K562 (cell line): ENCODE measurements around the gene COA3. TPM values are rescaled to one million over a fixed set of nuclear protein-coding genes. Genes with fewer than 3 reads are reported as not detected.
A peak's percentile ranks its signal among the peaks of the same experiment; 100 is the strongest.

ENCODE experiments used
- ATAC-seq: fragments of 200-7000 bp; cut with Tn5 transposase; 3 replicates; pipeline ENCODE4 v1.9.1; 2020; ENCODE audit warnings: moderate library complexity
- BruUV-seq: library from RNA; stranded (reverse); fragments of 400-500 nt; replicated peaks from 2 replicates; lab custom pipeline; 2021; lab: Mats Ljungman, UMichigan
- CTCF ChIA-PET: fragments of 300-600 bp; formaldehyde crosslinking; extraction: SDS; loops from one replicate; lab custom pipeline; 2021; ENCODE audit warnings: low intra/inter-chr PET ratio; lab: Yijun Ruan, JAX
- POLR2A ChIA-PET: fragments of 300-600, 350-650 bp; sonication (Branson Sonifier 250); formaldehyde crosslinking; extraction: SDS; loops from one replicate; lab custom pipeline; 2021; ENCODE audit warnings: antibody characterized with exemption, inconsistent platforms; lab: Yijun Ruan, JAX
- DNase-seq, 4 experiments: peaks; one replicate each; pipeline versions ENCODE4 v3.0.0 to v3.0.0-alpha.2; 2011 to 2018; ENCODE audit warnings: low spot score in 3 of 4, mixed read lengths in 3 of 4; ENCODE audit errors: extremely low read depth in 1 of 4
- FAIRE-seq: peaks from 2 replicates; lab custom pipeline; 2011; peaks lifted over from hg19 to GRCh38; lab: Jason Lieb, UNC
- H2AFZ ChIP-seq: 2 replicates; pipeline ENCODE4 v1.6.0; 2011; ENCODE audit warnings: low read depth, low read length, control low read depth, inconsistent platforms
- H3K27ac ChIP-seq: fragments of 200-600 bp; 3 replicates; pipeline ENCODE4 v1.8.0; 2011; ENCODE audit warnings: low read depth, mild to moderate bottlenecking, control low read depth, inconsistent platforms, low read length, moderate library complexity, mixed read lengths; ENCODE audit errors: extremely low read depth
- H3K27me3 ChIP-seq, 2 experiments: fragments of 300-600 bp in 1 of 2; 2 replicates in 1 of 2; 3 replicates in 1 of 2; pipeline versions ENCODE4 v1.6.0 to v1.8.0; 2011; ENCODE audit warnings: inconsistent platforms in 2 of 2, low read length in 2 of 2, mild to moderate bottlenecking in 1 of 2, mixed read lengths in 1 of 2, moderate library complexity in 1 of 2; ENCODE audit not compliant: control insufficient read depth in 2 of 2, insufficient read depth in 2 of 2
- H3K36me3 ChIP-seq: fragments of 300-600 bp; 3 replicates; pipeline ENCODE4 v1.8.0; 2011; ENCODE audit warnings: mild to moderate bottlenecking, low read length, inconsistent platforms; ENCODE audit not compliant: control insufficient read depth, insufficient read depth
- H3K4me1 ChIP-seq, 2 experiments: fragments of 200-600 bp in 1 of 2; replicated peaks in 1 of 2; 2 replicates in 1 of 2; 3 replicates in 1 of 2; pipeline versions ENCODE4 v1.5.1 to v1.8.0; 2011; ENCODE audit warnings: inconsistent platforms in 2 of 2, low read length in 2 of 2, mild to moderate bottlenecking in 1 of 2, mixed read lengths in 1 of 2, moderate library complexity in 1 of 2; ENCODE audit not compliant: control insufficient read depth in 2 of 2, insufficient read depth in 2 of 2
- H3K4me2 ChIP-seq: 2 replicates; pipeline ENCODE4 v1.6.1; 2011; ENCODE audit warnings: low read length, control low read depth, inconsistent platforms, mixed read lengths; ENCODE audit not compliant: insufficient read depth
- H3K4me3 ChIP-seq: fragments of 200-600 bp; sonication (generic), shearing (Covaris generic); 2 replicates; pipeline ENCODE4 v1.5.1; 2016; ENCODE audit warnings: control low read depth, inconsistent platforms
- H3K79me2 ChIP-seq: fragments of 200-600 bp; 3 replicates; pipeline ENCODE4 v1.8.0; 2011; ENCODE audit warnings: low read length, inconsistent platforms; ENCODE audit not compliant: control insufficient read depth, insufficient read depth
- H3K9ac ChIP-seq, 2 experiments: 2 replicates each; pipeline versions ENCODE4 v1.6.0 to v1.6.1; 2011; ENCODE audit warnings: low read depth in 2 of 2, low read length in 2 of 2, control low read depth in 1 of 2, inconsistent platforms in 1 of 2, mild to moderate bottlenecking in 1 of 2, mixed read lengths in 1 of 2; ENCODE audit not compliant: insufficient read depth in 1 of 2
- H3K9me1 ChIP-seq: one replicate; pipeline ENCODE4 v1.6.0; 2011; ENCODE audit warnings: inconsistent platforms, mild to moderate bottlenecking, low read length, moderate library complexity; ENCODE audit not compliant: control insufficient read depth, insufficient read depth
- H3K9me3 ChIP-seq: replicated peaks from 2 replicates; pipeline ENCODE4 v1.5.1; 2011; ENCODE audit warnings: low read depth, low read length, inconsistent platforms; ENCODE audit not compliant: control insufficient read depth, insufficient read depth
- H4K20me1 ChIP-seq: replicated peaks from 2 replicates; pipeline ENCODE4 v1.6.1; 2011; ENCODE audit warnings: low read length, inconsistent platforms, mixed read lengths; ENCODE audit not compliant: control insufficient read depth, insufficient read depth
- CBFA2T3 ChIP-seq: fragments of 450-650 bp; IDR thresholded peaks from 2 replicates; pipeline ENCODE4 v1.6.1; 2017
- MYNN ChIP-seq, 2 experiments: sonication (generic); formaldehyde crosslinking in 1 of 2; IDR thresholded peaks; 2 replicates each; pipeline versions ENCODE4 v1.5.0 to v1.6.1; 2016 to 2020; ENCODE audit warnings: antibody characterized with exemption in 1 of 2, missing genetic modification reagents in 1 of 2
- RBM25 ChIP-seq: fragments of 200-400 bp; formaldehyde crosslinking; IDR thresholded peaks from 2 replicates; pipeline ENCODE4 v1.6.1; 2018; ENCODE audit warnings: low read length, low read depth, moderate library complexity; ENCODE audit not compliant: severe bottlenecking
- ZBTB7A ChIP-seq: IDR thresholded peaks from 2 replicates; pipeline ENCODE4 v1.6.1; 2011; ENCODE audit warnings: low read depth, mild to moderate bottlenecking, low read length, moderate library complexity, borderline replicate concordance; ENCODE audit not compliant: control insufficient read depth
- ZKSCAN3 ChIP-seq: fragments of 250-450 bp; sonication (Bioruptor Pico); IDR thresholded peaks from 2 replicates; pipeline ENCODE4 v1.4.0; 2020
- ZNF324 ChIP-seq: fragments of 250-450 bp; sonication (Bioruptor Pico); IDR thresholded peaks from 2 replicates; pipeline ENCODE4 v1.4.0; 2020; ENCODE audit warnings: mild to moderate bottlenecking
- WGBS: fragments of 100-300 bp; shearing (Covaris generic); methylation state at CpG from one replicate; pipeline ENCODE4 v1.1.6; 2016; ENCODE audit warnings: low coverage, mixed read lengths; ENCODE audit not compliant: insufficient coverage; ENCODE audit errors: missing lambda C conversion rate; 5-methylcytosine and 5-hydroxymethylcytosine counted together
- in situ Hi-C: fragments of 300-500 bp; cut with MboI; formaldehyde crosslinking; loops from 4 replicates; pipeline ENCODE4 v1.15.0; 2018; ENCODE audit warnings: inconsistent platforms, mixed read lengths
- intact Hi-C: fragments of 100-400 bp; cut with micrococcal nuclease; formaldehyde crosslinking; loops from 2 replicates; pipeline ENCODE4 v1.14.2; 2022
- polyA plus RNA-seq, 8 experiments: library from polyadenylated mRNA; depleted of rRNA in 4 of 8; stranded (reverse) in 5 of 8; unstranded in 3 of 8; fragments of >200 nt; fragmentation: Nextera tagmentation in 2 of 8; fragmentation: Illumina TruSeq in 1 of 8; extraction: Ambion mirVana in 2 of 8; extraction: Trizol in 1 of 8; gene quantifications; 2 replicates each; pipeline versions ENCODE4 v1.2.1 to v1.2.3, GENCODE V29; 2011 to 2014; ENCODE audit warnings: inconsistent platforms in 1 of 8, missing spikeins in 1 of 8
- total RNA-seq, 7 experiments: library from RNA; depleted of rRNA in 6 of 7; stranded (reverse); fragments of >200 nt in 6 of 7; fragmentation: Illumina TruSeq in 2 of 7; extraction: Trizol in 2 of 7; gene quantifications; 2 replicates each; pipeline versions ENCODE4 v1.2.1 to v1.2.3, GENCODE V29; 2011 to 2021; ENCODE audit warnings: low replicate concordance in 1 of 7
- TF ChIP-seq, protein P1 (sequence below): IDR thresholded peaks from 2 replicates; pipeline ENCODE4 v1.6.1; 2011; ENCODE audit warnings: borderline replicate concordance, low read depth, mild to moderate bottlenecking, moderate library complexity, low read length; ENCODE audit not compliant: insufficient read depth, poor library complexity, severe bottlenecking

Gene COA3
- total and polyA plus RNA-seq, 9 of the 15 experiments (the other 6 are each of a cell fraction or from before 2014, with no cell fraction given), result 49.6 to 153 (median 61.4) TPM

DNA sequence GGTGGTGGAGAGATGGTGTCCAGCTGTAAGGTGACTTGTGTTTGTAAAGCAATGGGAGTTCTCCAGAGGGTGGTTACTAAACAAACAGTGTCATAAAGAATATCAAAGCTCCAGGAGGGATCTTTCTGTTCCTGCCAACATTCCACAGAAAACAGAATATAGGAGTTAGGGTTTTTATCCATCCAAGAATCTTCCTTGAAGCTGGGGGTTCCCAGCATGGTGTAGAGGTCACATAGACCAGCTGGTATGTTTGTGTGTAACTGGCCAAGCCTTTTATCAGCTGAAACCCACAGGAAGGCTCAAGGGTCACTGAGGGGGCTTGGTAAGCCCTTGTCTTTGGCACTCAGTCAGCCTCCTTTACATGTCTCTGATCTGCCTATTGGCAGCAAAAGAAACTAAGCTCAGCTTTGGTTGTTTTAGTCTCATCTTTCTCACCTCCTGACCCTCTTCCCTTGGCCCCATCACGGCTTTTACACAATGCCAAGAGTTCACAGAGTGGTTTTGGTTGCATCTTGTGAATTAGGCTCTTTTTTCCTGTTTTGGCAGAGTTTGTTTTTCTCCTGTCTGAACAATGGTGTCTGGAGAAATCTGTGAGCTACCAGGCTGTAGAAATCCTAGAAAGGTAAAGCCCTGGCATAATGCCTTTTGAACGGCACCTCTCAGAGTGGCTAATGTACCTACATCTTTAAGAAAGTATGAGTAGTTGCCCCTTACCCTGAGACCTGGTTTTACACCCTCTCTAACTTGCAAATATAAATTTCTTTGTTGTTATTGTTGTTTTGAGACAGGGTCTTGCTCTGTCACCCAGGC is 4.8 kb upstream of the COA3 start:
- DNase-seq, result no peak
- Histone ChIP-seq H3K4me1 (peaks cover 10 to 11% of the 10 kb centered on the region in 2 experiments; a peak in 4 of 5 replicates), H3K9me3 (no peaks in the 10 kb centered on the region), H3K4me3 (no peak overlapping the region), H3K27me3 (no peaks in the 10 kb centered on the region), H3K4me2 (no peak overlapping the region), H2AFZ (peak overlapping the region; percentile 22), H3K9ac (peak overlapping the region in 1 of 2 experiments; percentile 48; a peak in 1 of 4 replicates), H3K36me3 (no peaks in the 10 kb centered on the region), H3K9me1 (no peaks in the 10 kb centered on the region), H3K27ac (no peak overlapping the region), H3K79me2 (peaks cover 2% of the 10 kb centered on the region; the same call in 2 of the 3 replicates), H4K20me1 (no peaks in the 10 kb centered on the region)
- FAIRE-seq, result peak; percentile 32
- CTCF ChIA-PET, result no interaction called here
- 54% methylated on average over 2 of the region's 2 CpGs for WGBS
- in situ Hi-C loops (no loop called here), intact Hi-C loops (no loop called here)
- TF ChIP-seq ZBTB7A, result peak; percentile 45; the same call in 1 of the 2 replicates
- TF ChIP-seq ZKSCAN3 (CRISPR knock-in tag), result no peak
- TF ChIP-seq CBFA2T3, result 0 out of 2 replicates have a peak, but pooled peaks have one; percentile 5
- no peak for TF ChIP-seq ZNF324 (CRISPR knock-in tag)
- no TSS peak for BruUV-seq
- POLR2A ChIA-PET, result interaction anchor here (1.0 to 2.3 kb wide), 7 partner anchors 12 to 195 kb away, joined by 3 to 7 read pairs (median 4); partner anchors contain the start of genes BECN1, RPL27 and WNK4
- ATAC-seq, result no peak

DNA sequence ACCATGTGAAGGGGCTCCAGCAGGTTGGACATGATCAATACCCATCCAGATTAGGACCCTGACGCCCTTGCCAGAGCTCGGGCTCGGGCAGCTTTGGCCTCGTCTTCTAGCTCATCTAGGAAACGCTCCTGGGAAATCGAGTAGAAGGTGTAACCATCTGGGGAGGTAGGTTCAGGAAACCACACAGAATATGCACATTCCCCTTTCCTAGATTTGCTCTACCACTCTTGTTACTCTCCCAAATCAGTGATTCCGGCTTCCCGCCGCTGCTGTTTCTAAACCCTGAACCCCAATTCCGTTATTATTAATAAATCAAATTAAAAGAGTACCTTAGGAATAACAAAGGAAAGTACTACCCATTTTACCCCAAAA is 507 bp downstream of the COA3 start:
- ChIA-PET POLR2A (interaction anchor here (0.6 to 6.4 kb wide), 9 partner anchors 11 to 220 kb away, joined by 3 to 47 read pairs (median 4); partner anchors contain the start of genes AOC3, BECN1 and WNK4), CTCF (no interaction called here)
- H2AFZ ChIP-seq, result peak overlapping the region; percentile 96
- no TSS peak for BruUV-seq
- no peaks in the 10 kb centered on the region for H3K9me3 ChIP-seq
- no peaks in the 10 kb centered on the region for H3K27me3 ChIP-seq
- TF ChIP-seq MYNN (IDR thresholded peaks at IDR 0.05) (0 out of 2 replicates have a peak, but pooled peaks have one; percentile 7), MYNN (CRISPR knock-in tag; IDR thresholded peaks at IDR 0.05) (no peak), RBM25 (no peak)
- TF ChIP-seq, protein P1, sequence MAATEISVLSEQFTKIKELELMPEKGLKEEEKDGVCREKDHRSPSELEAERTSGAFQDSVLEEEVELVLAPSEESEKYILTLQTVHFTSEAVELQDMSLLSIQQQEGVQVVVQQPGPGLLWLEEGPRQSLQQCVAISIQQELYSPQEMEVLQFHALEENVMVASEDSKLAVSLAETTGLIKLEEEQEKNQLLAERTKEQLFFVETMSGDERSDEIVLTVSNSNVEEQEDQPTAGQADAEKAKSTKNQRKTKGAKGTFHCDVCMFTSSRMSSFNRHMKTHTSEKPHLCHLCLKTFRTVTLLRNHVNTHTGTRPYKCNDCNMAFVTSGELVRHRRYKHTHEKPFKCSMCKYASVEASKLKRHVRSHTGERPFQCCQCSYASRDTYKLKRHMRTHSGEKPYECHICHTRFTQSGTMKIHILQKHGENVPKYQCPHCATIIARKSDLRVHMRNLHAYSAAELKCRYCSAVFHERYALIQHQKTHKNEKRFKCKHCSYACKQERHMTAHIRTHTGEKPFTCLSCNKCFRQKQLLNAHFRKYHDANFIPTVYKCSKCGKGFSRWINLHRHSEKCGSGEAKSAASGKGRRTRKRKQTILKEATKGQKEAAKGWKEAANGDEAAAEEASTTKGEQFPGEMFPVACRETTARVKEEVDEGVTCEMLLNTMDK, result no peak
- H3K9me1 ChIP-seq, result no peaks in the 10 kb centered on the region
- no peaks in the 10 kb centered on the region for H4K20me1 ChIP-seq
- peak overlapping the region; percentile 84 to 99 for H3K9ac ChIP-seq
- H3K27ac ChIP-seq, result peak overlapping the region; percentile 68
- intact Hi-C loops (no loop called here), in situ Hi-C loops (no loop called here)
- no peak for FAIRE-seq
- H3K79me2 ChIP-seq, result peaks cover 17% of the 10 kb centered on the region
- peaks cover 30% of the 10 kb centered on the region; the same call in 2 of the 3 replicates for H3K36me3 ChIP-seq
- peak overlapping the region; percentile 73 for H3K4me3 ChIP-seq
- 6% methylated on average over 10 of the region's 10 CpGs for WGBS
- peak overlapping the region; percentile 94 for H3K4me2 ChIP-seq
- DNase-seq, result no peak
- peaks cover 19 to 36% of the 10 kb centered on the region in 2 experiments for H3K4me1 ChIP-seq
- no peak for ATAC-seq
